HEK293 (cell line): ENCODE results near the gene TMEM167B.
A peak's percentile ranks its signal among the peaks of the same experiment; 100 is the strongest.

Experiments
- AEBP2 ChIP-seq: fragments of 450-650 bp; formaldehyde crosslinking; IDR thresholded peaks from 2 replicates; pipeline ENCODE4 v1.5.1; 2016; ENCODE audit warnings: missing biosample characterization, missing genetic modification characterization, borderline replicate concordance
- BCL11A ChIP-seq: fragments of 450-650 bp; formaldehyde crosslinking; IDR thresholded peaks from 2 replicates; pipeline ENCODE4 v1.5.1; 2016; ENCODE audit warnings: low read depth, missing biosample characterization, missing genetic modification characterization
- BCL11B ChIP-seq: fragments of 450-650 bp; formaldehyde crosslinking; IDR thresholded peaks from 2 replicates; pipeline ENCODE4 v1.5.1; 2016; ENCODE audit warnings: low read depth, missing biosample characterization, missing genetic modification characterization
- BCL6B ChIP-seq: fragments of 450-650 bp; formaldehyde crosslinking; IDR thresholded peaks from 2 replicates; pipeline ENCODE4 v1.5.1; 2017; ENCODE audit warnings: missing biosample characterization, missing genetic modification characterization
- HOXC10 ChIP-seq: sonication (generic); formaldehyde crosslinking; IDR thresholded peaks from 2 replicates; pipeline ENCODE4 v1.8.1; 2023; ENCODE audit warnings: mild to moderate bottlenecking, missing genetic modification reagents
- KLF17 ChIP-seq: fragments of 450-650 bp; formaldehyde crosslinking; IDR thresholded peaks from 2 replicates; pipeline ENCODE4 v1.5.1; 2016; ENCODE audit warnings: missing biosample characterization, missing genetic modification characterization
- MZF1 ChIP-seq: fragments of 450-650 bp; formaldehyde crosslinking; IDR thresholded peaks from 2 replicates; pipeline ENCODE4 v1.5.1; 2017; ENCODE audit warnings: missing biosample characterization, missing genetic modification characterization, borderline replicate concordance
- OSR2 ChIP-seq: fragments of 450-650 bp; formaldehyde crosslinking; IDR thresholded peaks from 2 replicates; pipeline ENCODE4 v1.5.1; 2016; ENCODE audit warnings: missing biosample characterization, missing genetic modification characterization
- PRDM4 ChIP-seq: fragments of 450-650 bp; formaldehyde crosslinking; IDR thresholded peaks from 2 replicates; pipeline ENCODE4 v1.5.1; 2017; ENCODE audit warnings: missing biosample characterization, missing genetic modification characterization
- SALL2 ChIP-seq: fragments of 450-650 bp; formaldehyde crosslinking; IDR thresholded peaks from 2 replicates; pipeline ENCODE4 v1.5.0; 2017; ENCODE audit warnings: missing biosample characterization, mild to moderate bottlenecking, missing genetic modification characterization, borderline replicate concordance
- ZBTB17 ChIP-seq: fragments of 450-650 bp; formaldehyde crosslinking; IDR thresholded peaks from 2 replicates; pipeline ENCODE4 v1.5.1; 2016; ENCODE audit warnings: missing biosample characterization, missing genetic modification characterization
- ZFHX2 ChIP-seq: fragments of 450-650 bp; formaldehyde crosslinking; conservative IDR thresholded peaks from 2 replicates; pipeline ENCODE4 v1.5.1; 2016; ENCODE audit warnings: missing biosample characterization, missing genetic modification characterization
- ZNF133 ChIP-seq: fragments of 450-650 bp; formaldehyde crosslinking; IDR thresholded peaks from 2 replicates; pipeline ENCODE4 v1.5.1; 2016; ENCODE audit warnings: missing biosample characterization, missing genetic modification characterization
- ZNF292 ChIP-seq: fragments of 450-650 bp; formaldehyde crosslinking; IDR thresholded peaks from 2 replicates; pipeline ENCODE4 v1.5.1; 2016; ENCODE audit warnings: low read depth, missing biosample characterization, missing genetic modification characterization, borderline replicate concordance
- ZNF311 ChIP-seq: fragments of 450-650 bp; formaldehyde crosslinking; IDR thresholded peaks from 2 replicates; pipeline ENCODE4 v1.5.1; 2017; ENCODE audit warnings: missing biosample characterization, missing genetic modification characterization, borderline replicate concordance
- ZNF398 ChIP-seq: fragments of 450-650 bp; formaldehyde crosslinking; IDR thresholded peaks from 2 replicates; pipeline ENCODE4 v1.5.1; 2017; ENCODE audit warnings: missing biosample characterization, missing genetic modification characterization
- ZNF501 ChIP-seq: fragments of 450-650 bp; formaldehyde crosslinking; IDR thresholded peaks from 2 replicates; pipeline ENCODE4 v1.5.1; 2016; ENCODE audit warnings: missing biosample characterization, missing genetic modification characterization
- ZNF513 ChIP-seq: fragments of 450-650 bp; IDR thresholded peaks from 2 replicates; pipeline ENCODE4 v1.5.1; 2018; ENCODE audit warnings: missing biosample characterization, missing genetic modification characterization
- ZNF560 ChIP-seq: fragments of 450-650 bp; formaldehyde crosslinking; IDR thresholded peaks from 2 replicates; pipeline ENCODE4 v1.5.1; 2017; ENCODE audit warnings: missing biosample characterization, missing genetic modification characterization, borderline replicate concordance
- ZNF600 ChIP-seq: fragments of 450-650 bp; formaldehyde crosslinking; IDR thresholded peaks from 2 replicates; pipeline ENCODE4 v1.5.1; 2016; ENCODE audit warnings: missing biosample characterization, missing genetic modification characterization
- ZNF623 ChIP-seq: fragments of 450-650 bp; formaldehyde crosslinking; IDR thresholded peaks from 2 replicates; pipeline ENCODE4 v1.5.1; 2016; ENCODE audit warnings: missing biosample characterization, missing genetic modification characterization
- ZNF664 ChIP-seq: fragments of 450-650 bp; formaldehyde crosslinking; IDR thresholded peaks from 2 replicates; pipeline ENCODE4 v1.5.1; 2016; ENCODE audit warnings: missing biosample characterization, missing genetic modification characterization
- ZNF76 ChIP-seq: fragments of 450-650 bp; formaldehyde crosslinking; IDR thresholded peaks from 2 replicates; pipeline ENCODE4; 2016; ENCODE audit warnings: low read depth, missing biosample characterization, missing genetic modification characterization, borderline replicate concordance
- ZSCAN18 ChIP-seq: fragments of 450-650 bp; formaldehyde crosslinking; IDR thresholded peaks from 2 replicates; pipeline ENCODE4 v1.5.1; 2016; ENCODE audit warnings: missing biosample characterization, missing genetic modification characterization

TMEM167B gene

GRCh38 chr1:109041621-109042468, 48.7 kb upstream of the TMEM167B start, which contains the start of gene WDR47 (continued):
- TF ChIP-seq AEBP2 (tag by site-specific recombination), result no peak
- TF ChIP-seq BCL6B, result no peak
- no peak; the same call in 1 of the 2 replicates for TF ChIP-seq ZNF398 (tag by site-specific recombination)
- TF ChIP-seq ZNF623 (tag by site-specific recombination), result no peak
- TF ChIP-seq ZSCAN18 (tag by site-specific recombination), result no peak
- no peak for TF ChIP-seq ZNF513 (tag by site-specific recombination)
- TF ChIP-seq ZBTB17 (tag by site-specific recombination), result peak; percentile 98
- peak; percentile 68 for TF ChIP-seq ZFHX2 (tag by site-specific recombination)
- TF ChIP-seq ZNF664 (tag by site-specific recombination), result no peak
- 0 out of 2 replicates have a peak, but pooled peaks have one; percentile 13 for TF ChIP-seq PRDM4 (tag by site-specific recombination)
- TF ChIP-seq ZNF292 (tag by site-specific recombination), result no peak
- no peak for TF ChIP-seq BCL11A (tag by site-specific recombination)
- peak; percentile 52; the same call in 1 of the 2 replicates for TF ChIP-seq KLF17 (tag by site-specific recombination)
- no peak; the same call in 1 of the 2 replicates for TF ChIP-seq ZNF76 (tag by site-specific recombination)
- no peak for TF ChIP-seq ZNF560 (tag by site-specific recombination)
- peak; percentile 75; the same call in 1 of the 2 replicates for TF ChIP-seq ZNF501 (tag by site-specific recombination)
- TF ChIP-seq SALL2 (tag by site-specific recombination), result no peak
- TF ChIP-seq BCL11B (tag by site-specific recombination), result 0 out of 2 replicates have a peak, but pooled peaks have one; percentile 21
- peak; percentile 94 for TF ChIP-seq ZNF600
- TF ChIP-seq MZF1 (tag by site-specific recombination), result no peak
- no peak for TF ChIP-seq OSR2 (tag by site-specific recombination)
- TF ChIP-seq ZNF133 (tag by site-specific recombination), result no peak
- TF ChIP-seq HOXC10 (CRISPR knock-in tag), result no peak
- no peak for TF ChIP-seq ZNF311 (tag by site-specific recombination)
